MV-4-11 (cell line): ENCODE data around the gene SLF1.

Source experiments
- DNase-seq: peaks from one replicate; lab custom pipeline; 2025; lab: John Stamatoyannopoulos, UW

SLF1 gene

DNA sequence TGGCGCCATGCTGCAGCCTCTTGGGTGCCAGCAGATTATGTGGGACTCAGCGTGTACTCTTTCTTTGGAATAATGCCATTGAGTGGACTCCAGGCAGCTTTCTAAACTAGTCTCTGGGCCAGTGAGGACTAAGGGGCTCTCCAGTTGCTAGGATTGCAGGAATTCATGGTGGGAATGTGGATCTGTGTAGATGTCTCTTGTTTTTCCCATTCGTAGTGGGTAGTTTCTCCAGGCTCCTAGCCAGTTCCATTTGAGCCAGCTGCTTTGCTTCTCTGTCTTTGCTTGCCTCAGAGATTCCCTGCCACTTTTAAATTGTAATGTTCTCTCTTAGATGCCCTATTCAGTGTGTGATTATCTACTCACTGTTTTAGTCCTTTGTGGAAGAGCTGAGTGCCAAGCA, 42.6 kb downstream of the SLF1 start:
- no peak for DNase-seq

DNA sequence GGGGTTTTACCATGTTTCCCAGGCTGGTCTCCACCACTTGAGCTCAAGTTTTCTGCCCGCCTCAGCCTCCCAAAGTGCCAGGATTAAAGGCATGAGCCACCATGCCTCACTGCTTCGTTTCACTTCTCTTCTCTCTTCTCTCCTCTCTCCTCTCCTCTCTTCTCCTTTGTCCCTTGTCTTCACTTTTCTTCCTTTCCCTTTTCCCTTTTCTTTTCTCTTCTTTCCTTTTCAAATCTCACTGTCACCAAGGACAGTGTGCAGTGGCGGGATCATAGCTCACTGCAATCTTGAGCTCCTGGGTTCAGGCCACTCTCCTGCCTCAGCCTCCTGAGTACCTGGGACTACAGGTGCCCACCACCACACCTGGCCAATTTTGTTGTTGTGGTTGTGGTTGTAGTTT, 49.5 kb downstream of the SLF1 start:
- no peak for DNase-seq

DNA sequence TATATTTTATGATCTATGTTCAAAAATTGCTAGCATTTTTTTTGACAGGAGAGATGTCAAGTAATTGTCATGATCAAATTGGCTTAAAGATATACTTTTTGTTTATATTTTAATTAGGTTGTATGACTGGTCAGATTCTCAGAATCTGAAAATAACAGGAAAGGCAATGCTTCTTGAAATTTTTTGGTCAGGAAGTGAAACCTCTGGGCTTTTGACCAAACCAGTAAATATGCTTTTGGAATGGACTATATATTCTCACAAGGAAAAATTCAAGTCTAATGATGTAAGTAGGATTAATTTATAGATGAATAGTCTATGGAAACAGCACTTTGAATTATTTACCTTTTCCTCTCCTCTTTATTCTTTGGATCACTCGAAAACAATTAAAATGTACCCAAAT, 52.3 kb downstream of the SLF1 start:
- peak; percentile 10 for DNase-seq

DNA sequence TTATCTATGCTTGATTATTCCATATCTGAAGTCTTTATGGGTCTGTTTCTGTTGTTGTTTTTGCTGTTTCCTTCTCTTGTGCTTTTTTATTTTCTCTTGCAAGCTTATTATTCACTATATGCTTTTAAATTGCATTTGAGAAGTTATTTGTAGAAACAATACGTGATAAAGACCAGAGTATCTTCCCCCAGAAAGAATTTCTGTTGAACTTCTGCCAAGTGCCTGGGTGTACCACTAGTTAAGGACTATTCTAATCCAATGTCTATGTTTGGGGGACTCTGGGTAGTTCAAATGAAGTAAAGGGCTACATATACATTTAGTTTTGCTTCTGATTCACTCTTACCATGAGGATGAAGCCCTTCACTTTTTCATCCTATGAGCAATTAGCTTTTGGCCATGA, 54.3 kb downstream of the SLF1 start:
- no peak for DNase-seq

DNA sequence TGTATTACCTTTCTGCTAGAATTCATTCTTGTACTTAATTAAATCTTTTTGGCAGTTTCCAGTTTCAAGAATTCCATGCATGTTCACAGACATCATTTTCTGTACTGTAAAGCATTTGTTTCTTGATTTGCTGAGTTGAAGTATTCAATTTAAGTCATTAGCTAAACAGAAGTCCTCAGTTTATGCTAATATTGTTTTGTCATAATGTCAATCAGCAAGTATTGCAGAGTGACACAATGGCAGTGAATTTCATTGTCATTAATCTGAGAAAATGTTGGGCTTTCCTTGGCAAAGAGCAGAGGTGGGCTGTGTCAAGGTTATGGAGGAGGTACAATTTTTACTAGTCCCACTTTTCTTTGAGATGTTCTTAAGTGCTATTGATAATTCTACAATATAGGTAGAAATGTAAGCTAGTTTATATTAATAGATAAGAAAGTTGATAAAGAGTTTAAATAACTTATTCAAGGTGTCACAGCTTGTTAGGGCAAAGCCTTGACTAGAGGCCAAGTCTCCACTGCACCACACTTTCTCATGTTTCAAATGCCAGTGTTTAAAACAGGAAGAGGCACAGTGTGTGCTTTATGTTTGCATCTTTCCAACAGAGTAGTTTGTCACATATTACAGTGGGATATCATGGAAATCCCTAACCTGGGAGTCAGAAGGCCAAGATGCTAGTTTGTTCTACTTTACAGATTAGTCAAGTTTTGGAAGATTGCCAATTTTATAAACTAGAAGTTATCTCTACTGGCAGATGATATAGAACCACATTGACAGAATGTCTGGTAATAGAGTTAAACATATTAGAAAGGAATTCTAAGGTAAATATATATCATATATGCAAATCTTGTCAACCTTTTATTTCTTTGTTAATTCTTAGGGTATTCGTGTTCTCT, 56.3 kb downstream of the SLF1 start:
- no peak for DNase-seq

DNA sequence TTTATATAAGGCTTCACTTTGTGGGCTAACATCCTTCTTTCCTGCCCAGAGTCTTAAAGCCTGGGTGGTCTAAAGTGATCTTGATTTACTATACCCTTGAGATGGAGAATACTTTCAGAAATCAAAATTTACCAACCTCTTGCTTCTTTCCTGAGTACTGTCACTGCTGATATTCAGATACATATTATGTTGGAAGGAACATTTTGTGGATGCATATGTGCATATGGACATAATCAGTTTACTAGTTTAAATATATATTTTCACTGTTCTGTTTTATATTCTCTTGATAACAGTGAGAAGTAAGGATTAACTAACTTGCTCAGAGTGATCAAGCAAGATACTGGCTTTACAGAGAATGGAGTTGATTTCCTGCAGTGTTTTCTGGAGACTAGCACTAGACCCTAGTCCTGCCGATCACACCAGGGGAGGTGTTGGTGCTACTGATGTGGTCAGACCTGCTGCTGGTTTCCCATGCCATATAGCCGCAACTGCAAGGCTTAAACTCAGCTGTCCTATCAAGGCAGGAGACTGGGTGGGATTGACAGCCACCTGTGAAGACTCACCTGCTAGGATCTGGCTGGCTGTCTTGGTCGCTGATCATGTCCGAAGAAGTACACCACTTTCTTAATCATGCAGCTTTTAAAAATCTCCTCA, 57.6 kb downstream of the SLF1 start:
- no peak for DNase-seq

DNA sequence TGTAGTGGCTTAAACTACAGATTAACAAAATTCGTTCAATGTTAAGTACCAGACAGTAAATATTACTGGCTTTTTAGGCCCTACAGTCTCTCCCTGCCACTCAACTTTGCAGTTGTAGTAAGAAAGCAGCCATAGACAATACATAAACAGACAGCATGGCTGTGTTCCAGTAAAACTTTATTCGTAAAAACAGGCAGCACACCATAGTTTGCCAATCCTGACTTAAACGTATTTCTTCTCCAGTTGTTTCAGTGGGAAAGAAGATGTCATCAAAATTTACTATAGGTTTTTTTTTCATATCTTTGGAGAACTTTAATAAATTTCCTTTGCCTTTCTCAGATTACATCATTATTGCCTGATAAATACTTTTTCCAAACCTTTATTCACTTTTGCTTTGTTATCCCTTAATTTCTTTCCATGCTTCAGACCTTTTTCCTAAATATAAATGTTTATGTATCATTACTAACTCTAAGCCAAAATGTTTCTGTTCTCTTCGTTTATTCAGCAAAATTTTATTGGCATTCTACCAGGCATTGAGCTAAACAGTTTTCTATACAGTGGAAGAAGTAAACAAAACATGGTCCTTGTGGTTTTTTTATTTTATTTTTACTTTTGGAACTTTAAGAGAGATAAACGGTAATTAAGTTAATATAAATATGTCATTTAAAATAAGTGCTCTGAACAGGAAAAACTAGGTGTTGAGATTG, 64.5 kb downstream of the SLF1 start:
- DNase-seq, result no peak

DNA sequence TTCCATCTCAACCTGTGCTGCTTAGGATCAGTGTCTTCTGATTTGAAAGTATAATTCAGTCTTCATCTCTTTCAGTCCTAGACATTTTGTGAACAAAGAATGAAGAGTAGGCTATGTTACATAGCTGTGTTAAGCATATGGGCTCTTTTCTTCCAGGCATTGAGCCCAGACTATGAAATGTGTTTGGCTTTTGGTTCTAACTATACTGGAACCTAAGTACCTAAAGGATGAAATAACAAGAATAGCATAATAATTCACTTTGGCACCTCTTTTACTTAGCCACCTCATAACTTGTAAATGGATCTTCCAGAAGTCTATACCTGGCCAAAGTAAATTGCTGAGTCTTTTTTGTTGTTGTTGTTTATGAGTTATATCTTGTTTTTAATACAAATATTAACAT, 71.4 kb downstream of the SLF1 start:
- no peak for DNase-seq

DNA sequence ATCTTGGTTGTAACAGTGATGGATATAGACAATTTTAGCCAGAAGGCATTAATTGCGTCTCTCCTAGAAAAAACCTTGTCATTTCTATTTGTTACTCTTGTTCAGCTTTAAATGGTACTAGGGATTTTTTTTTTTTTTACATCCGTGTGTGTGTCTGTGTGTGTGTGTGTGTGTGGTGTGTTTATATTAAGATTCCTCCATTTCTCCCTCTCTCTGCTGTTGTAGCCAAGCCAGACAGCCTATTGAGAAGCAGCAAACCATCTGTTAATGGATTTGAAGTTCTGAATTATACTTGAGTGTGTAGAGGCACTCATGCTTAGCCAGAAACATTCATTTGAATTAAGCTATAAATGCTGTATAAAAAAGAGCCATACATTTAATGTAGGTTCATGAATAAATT, 72.3 kb downstream of the SLF1 start:
- DNase-seq, result no peak

DNA sequence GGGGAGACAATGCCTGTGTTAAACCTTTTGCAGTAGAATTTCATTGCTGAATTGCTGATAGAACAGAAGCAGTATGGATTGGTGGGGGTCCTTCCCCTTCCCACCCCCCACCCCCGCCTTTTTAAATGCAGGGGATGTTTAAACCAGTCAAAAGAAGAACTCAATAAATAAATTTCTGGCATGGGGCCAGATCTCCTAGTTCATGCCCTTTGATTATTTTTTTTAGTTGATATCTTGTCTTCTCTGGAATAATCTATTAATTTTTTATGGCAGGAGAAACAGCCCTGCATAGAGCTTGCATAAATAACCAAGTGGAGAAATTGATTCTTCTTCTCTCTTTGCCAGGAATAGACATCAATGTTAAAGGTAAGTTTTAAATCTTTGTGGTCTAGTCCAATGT, 72.8 kb downstream of the SLF1 start:
- no peak for DNase-seq

DNA sequence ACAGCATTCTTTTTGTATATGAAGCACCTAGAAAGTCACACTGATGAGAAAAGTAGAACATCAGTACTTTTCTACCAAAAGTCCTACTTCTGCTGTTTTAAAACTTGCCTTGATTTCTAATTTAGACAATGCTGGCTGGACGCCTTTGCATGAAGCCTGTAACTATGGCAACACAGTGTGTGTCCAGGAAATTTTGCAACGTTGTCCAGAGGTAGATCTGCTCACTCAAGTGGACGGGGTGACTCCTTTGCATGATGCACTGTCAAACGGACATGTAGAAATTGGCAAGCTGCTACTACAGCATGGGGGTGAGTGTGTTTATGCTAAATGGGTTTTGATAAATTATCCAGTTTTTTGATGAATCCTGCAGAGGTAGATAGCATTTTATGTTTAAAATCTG, 73.5 kb downstream of the SLF1 start:
- DNase-seq, result no peak

DNA sequence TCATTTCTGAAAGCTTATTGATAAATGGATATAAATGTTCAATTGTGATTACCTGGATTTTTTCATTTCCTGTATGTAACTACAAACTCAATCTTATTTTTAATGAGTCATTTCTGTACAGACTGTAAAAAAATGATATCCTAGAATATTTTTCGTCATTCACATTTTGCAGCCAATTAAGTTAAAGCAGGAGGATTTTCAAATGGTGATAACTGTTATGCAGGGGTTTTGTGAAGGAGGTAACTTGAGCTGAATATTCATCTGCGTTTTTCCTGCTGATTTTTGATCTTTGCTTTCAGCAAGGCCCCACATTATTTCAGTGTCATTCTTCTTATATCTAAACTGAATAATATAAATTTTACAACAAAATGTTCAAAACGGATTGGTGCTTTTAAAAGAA, 74.1 kb downstream of the SLF1 start:
- no peak for DNase-seq

DNA sequence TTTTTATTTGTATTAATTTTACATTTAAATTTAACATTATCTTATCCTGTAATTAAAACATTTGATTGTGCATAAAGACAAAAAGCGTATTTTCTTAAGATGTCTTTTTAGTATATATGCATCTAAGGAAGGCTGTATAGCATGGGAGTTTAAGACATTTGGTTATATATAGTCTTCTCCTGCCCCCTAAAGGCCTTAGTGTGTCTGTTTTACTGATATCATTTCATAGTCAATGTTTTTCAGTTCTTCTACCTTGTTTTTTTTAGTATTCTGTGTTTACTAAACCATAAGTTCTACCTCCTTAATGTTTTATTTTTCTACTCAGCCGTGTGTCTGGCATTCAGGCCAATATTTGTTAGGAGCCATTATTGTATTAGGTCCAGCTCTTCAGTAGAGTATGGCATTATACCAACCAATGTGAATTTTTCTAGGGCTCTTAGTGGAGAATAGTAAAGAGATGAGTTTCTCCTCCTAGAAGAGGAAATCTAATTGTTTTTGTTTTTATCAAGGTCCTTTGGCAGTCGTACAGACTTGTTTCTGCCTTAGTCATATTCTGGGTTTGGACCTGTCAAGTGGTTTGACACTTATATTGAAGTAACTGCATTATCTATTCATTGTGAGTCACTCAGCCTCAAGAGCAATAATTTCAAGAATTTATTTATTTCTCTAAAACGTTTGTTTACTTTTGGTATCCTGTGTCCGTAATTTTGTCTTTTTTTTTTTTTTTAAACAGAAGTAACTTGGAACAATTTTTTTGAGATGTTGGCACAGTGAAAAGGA, 74.8 kb downstream of the SLF1 start:
- peak; percentile 47 for DNase-seq

DNA sequence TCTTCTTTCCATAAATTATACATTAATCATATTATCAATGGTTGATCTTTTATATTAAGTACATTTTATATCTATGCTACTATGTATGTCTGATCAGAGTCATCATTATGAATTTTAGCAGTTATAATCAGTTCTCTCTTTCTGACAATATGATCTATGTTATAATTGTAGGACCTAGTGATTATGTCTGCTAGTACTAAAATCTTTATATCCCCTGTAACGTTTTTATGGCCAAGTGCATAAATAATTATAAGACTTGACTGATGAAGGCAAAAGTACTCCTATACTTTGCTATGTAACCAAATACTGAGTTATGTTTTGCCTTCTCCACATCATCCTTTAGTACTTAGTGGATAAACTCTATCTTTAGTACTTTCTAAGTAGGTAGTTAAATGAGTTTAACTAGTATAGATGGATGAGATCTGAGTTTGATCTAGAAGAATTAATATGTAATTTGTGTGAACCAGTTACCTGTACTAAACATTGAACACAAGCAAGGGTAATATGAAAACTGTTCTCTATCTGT, 75.4 kb downstream of the SLF1 start:
- DNase-seq, result no peak

DNA sequence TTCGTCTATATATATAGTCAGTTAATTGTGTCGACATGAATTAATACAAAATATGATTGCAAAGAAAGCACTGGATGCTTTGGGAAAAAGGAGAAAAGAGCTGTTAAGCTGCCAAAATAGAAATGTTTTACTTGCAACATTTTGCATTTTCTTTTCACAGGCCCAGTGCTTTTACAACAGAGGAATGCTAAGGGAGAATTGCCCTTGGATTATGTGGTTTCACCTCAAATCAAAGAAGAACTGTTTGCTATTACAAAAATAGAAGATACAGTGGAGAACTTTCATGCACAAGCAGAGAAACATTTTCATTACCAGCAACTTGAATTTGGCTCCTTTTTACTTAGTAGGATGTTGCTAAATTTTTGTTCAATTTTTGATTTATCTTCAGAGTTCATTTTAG, 76.2 kb downstream of the SLF1 start:
- no peak for DNase-seq

DNA sequence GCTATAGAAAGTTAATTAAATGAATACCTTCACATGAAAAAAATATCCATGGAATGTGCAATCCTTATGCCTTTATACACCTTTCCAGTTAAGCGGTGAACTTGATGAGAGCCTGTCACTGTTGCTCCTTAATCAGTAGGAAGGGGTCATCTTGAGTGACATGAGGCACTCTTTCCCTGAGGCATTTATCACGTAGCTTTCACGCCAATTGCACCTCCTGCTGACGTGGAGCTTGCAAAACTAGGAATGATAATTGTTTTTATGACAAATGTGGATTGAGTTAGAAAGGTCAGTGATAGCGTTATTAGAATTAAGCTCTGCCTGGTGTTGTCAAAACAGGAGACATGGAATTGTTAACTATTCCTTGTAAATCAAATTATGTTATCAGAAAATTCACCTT, 79.7 kb downstream of the SLF1 start:
- DNase-seq, result no peak

DNA sequence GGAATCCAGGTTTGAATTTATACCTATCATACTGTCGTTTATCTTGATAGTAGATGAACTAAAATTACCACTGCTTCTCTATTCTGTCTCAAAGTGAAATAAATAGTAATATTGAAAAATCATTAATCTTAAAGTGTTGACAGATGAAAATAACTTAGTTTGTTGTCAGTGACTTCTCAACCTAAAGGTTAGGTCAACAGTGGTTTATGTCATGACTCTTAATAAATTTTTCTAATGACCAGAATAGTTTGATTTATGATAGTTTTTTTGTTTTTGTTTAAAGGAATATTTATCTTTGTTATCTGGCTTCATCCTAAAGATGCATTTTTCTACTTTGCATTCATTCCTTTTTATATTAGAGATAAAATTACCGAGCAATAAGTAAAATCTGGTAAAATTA, 81.1 kb downstream of the SLF1 start:
- no peak for DNase-seq

DNA sequence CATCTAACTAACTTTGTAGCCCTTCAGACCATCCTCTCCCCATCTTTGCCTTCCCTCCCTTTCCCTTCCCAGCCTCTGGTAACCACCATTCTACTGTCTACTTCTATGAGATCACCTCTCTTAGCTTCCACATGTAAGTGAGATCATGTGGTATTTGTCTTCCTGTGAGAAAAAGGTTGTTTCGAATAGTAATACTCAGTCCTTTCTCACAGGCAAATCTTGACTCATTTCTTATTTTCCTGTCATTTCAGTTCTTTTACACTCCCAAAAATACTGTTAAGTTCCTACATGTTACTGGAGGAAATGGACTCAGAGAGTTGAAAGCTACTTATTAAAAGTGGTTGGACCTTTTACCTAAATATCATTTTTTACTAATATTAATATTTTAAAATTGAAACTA, 82.1 kb downstream of the SLF1 start:
- DNase-seq, result no peak

DNA sequence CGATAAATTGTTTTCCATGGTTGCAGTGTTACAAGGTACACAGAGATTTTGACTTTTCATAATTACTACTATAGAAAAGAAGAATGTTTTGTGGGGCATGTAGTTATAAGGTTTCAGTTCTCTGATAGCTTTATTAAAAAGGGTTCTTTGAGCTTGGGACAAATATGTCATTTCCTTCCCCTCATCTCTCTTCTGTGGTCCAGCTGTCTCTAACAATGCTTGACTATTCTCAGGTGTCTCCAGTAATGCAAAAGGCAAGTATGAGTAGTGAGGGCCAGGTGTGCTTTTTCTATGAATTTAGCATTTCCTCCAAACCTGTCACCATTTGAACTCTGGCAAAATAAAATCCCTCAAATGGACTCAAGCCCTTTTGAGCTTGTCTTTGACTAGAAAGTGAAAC, 84.3 kb downstream of the SLF1 start:
- no peak for DNase-seq

DNA sequence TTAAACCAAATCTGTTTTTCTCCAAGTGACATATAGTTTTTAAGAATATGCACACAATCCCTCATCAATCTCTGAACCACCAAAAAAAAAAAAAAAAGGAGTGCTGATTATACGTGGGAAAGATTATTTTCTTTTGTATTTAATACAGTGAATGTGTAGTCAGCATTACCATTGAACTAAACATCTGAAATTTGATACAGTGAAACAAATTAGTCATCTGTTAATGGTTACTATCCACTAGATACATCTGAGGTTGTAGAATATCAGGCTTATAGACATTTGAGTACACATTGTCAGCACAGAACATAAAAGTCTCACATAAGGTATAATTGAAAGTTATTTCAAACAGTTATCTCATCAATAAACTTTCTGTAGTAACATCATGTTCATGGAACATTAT, 87.0 kb downstream of the SLF1 start:
- DNase-seq, result no peak

DNA sequence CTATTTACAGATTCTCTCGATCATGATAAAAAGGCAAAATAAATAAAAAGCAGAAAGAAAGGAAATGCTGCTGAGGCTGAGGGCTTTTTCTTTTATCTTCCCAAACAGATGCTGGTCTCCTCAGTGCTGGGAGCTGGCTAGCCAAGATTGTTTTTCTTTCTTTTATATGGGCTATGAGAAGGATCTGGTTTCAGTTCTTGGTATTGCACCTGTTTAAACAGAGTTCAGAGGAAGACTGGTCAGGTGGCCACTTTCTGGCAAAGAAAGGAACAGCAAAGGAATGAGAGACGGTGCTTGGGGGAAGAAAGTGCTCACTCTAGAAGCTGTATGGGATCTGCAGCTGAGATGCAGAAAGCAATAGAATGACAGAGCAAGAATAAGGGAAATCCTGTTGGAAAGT, 88.9 kb downstream of the SLF1 start:
- no peak for DNase-seq

DNA sequence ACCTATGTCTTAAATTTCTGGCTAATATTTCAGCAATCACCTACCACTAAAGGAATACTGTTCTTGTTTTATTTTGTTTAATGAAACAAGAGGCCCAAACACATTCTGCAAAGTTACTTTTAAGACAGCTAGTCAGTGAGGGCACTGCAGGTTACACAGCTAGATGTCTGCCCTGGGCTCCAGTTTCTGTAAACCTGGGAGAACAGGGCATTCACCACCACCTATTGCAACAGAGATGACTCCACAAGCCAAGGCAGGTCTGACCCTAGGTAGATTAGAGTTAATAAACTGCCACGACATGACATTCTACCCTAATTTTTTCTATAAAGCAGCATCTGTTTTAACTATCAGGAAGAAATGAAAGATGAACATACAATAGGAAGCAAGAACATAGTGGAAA, 90.8 kb downstream of the SLF1 start:
- no peak for DNase-seq
